HG02943 (cell line): ENCODE data around the gene PILRB.

ENCODE experiments used
- ATAC-seq: cut with Tn5 transposase; IDR thresholded peaks from one replicate; pipeline ENCODE4 v1.9.1; 2021; ENCODE audit warnings: mild to moderate bottlenecking, low read depth, moderate library complexity; ENCODE audit not compliant: unreplicated experiment

PILRB gene

DNA sequence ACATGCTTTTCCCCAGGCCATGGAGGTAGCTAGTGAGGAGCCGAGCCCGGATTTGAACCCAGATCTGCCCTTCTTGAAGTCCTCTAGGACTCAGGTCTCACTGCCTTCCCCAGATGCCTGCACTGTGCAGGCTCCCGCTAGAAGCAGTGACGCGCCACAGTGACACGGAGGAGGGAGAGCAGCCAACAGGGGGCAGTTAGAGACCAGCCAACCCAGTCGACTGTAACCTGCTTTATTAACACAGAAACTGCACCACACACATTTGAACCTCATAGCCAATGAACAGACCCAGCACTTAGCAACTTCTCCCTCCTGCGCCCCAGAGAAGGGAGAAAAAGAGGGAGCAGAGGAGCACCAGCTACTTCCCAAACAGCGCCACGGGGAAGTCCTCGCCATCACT lies 42.7 kb downstream of the PILRB start:
- ATAC-seq, result no peak

- ATAC-seq, result no peak
Measured at GRCh38 chr7:100401811-100402210, 43.9 kb downstream of the PILRB start.

DNA sequence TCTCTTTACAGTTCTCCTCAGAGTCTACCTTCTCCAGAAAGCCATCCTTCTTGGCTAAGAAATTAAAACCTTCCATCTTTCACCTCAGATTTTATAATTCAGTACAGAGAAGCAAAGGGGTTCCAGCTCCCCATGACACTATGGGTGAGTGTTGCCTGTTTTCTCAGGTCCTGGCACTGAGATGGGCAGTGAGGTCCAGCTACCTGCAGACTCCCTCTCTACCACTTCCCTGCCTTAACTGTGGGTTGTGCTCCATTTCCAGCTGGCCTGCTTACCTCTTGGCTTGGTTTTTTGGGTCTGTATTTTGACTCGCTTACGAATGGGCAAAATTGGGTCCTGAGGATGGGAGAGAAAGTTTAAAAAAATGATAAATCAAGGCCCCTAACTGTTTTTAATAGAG lies 44.3 kb downstream of the PILRB start:
- no peak for ATAC-seq

DNA sequence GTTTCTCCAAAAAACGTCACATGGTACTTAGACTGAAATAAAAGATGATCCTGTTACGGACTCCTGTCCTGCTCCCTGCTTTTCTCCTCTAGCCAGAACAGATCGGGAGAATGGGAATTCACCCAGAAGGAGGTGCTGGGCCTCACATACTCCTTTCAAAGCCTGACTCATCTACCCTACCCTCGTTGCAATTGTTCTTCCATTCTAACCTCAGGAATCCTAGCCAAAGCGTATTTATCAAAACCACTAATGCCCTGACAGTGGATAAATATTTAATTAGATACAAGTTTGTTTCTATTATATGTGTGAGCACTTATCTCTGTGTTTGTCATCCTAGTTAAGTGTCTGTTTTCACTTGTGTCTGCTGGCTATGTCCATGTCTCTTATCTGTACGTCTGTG lies 48.9 kb downstream of the PILRB start:
- no peak for ATAC-seq

GRCh38 chr7:100407285-100408180 lies 49.6 kb downstream of the PILRB start:
- ATAC-seq, result no peak

- no peak for ATAC-seq
Measured at GRCh38 chr7:100411101-100411500, 53.2 kb downstream of the PILRB start.

DNA sequence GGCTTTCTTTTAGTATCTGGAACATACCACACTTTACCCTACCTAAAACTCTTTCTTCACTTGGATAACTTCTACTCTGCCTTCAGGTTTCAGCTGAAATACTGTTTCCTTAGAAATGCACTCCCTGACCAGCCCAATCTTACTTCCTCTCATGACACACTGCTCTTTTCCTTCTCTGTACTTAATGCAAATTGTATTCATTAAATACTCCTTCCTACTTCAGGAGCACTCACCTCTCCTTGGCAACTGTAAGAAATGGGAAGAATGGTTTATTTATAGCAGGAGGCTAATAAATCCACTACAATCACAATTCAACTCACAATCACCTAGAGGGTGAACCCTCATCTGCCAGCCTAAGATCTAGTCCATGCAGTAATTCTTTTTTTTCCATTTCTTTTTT lies 55.4 kb downstream of the PILRB start:
- no peak for ATAC-seq

- no peak for ATAC-seq
Measured at GRCh38 chr7:100413889-100414288, 56.0 kb downstream of the PILRB start.

DNA sequence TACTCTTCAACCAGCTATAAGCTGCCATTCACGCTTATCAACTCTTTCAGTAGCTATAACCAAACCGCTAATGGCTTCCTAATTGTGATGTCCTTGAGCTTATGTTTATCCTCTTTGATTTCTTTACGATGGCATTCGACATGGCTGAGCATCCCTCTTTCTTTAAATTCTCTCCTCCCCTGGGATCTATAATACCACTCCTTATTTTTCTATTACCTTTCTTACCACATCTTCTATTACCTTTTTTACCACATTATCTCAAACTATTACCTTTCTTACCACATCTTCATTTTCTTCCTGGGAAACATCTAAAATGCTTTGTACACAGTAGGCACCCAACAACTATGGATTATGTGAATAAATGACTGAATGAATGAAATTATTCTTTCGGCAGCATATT lies 57.5 kb downstream of the PILRB start:
- no peak for ATAC-seq
